ENCODE data around the gene MED7.
A peak's percentile ranks its signal among the peaks of the same experiment; 100 is the strongest.

- TF ChIP-seq, protein P1, sequence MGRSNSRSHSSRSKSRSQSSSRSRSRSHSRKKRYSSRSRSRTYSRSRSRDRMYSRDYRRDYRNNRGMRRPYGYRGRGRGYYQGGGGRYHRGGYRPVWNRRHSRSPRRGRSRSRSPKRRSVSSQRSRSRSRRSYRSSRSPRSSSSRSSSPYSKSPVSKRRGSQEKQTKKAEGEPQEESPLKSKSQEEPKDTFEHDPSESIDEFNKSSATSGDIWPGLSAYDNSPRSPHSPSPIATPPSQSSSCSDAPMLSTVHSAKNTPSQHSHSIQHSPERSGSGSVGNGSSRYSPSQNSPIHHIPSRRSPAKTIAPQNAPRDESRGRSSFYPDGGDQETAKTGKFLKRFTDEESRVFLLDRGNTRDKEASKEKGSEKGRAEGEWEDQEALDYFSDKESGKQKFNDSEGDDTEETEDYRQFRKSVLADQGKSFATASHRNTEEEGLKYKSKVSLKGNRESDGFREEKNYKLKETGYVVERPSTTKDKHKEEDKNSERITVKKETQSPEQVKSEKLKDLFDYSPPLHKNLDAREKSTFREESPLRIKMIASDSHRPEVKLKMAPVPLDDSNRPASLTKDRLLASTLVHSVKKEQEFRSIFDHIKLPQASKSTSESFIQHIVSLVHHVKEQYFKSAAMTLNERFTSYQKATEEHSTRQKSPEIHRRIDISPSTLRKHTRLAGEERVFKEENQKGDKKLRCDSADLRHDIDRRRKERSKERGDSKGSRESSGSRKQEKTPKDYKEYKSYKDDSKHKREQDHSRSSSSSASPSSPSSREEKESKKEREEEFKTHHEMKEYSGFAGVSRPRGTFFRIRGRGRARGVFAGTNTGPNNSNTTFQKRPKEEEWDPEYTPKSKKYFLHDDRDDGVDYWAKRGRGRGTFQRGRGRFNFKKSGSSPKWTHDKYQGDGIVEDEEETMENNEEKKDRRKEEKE (IDR thresholded peaks at IDR 0.05), result no peak
- TF ChIP-seq YY1 (IDR thresholded peaks at IDR 0.05; ENCODE audit: low read depth, low read length) (0 out of 2 replicates have a peak, but pooled peaks have one; percentile 42), NR2C2 (IDR thresholded peaks at IDR 0.05; ENCODE audit: borderline replicate concordance, control insufficient read depth, insufficient read length, low read depth) (no peak), MYC (IDR thresholded peaks at IDR 0.05; ENCODE audit: insufficient read depth, insufficient read length, insufficient replicate concordance, low read length, severe bottlenecking) (no peak), HDAC2 (IDR thresholded peaks at IDR 0.05) (no peak), EGR1 (IDR thresholded peaks at IDR 0.05; ENCODE audit: borderline replicate concordance in 1 of 2, low read depth in 2 of 2, low read length in 2 of 2) (peak in 1 of 2 experiments; percentile 97; a peak in 2 of 3 replicates), TCF3 (IDR thresholded peaks at IDR 0.05; ENCODE audit: borderline replicate concordance, insufficient read depth, low read depth, low read length) (no peak), POLR2AphosphoS5 (IDR thresholded peaks at IDR 0.05; ENCODE audit: low read length) (no peak), EP300 (IDR thresholded peaks at IDR 0.05; ENCODE audit: borderline replicate concordance in 1 of 2, control insufficient read depth in 1 of 2, low read depth in 2 of 2, low read length in 2 of 2) (peak; percentile 88 to 94; a peak in 3 of 4 replicates), LARP7 (IDR thresholded peaks at IDR 0.05) (no peak)
- TF ChIP-seq, protein P2, sequence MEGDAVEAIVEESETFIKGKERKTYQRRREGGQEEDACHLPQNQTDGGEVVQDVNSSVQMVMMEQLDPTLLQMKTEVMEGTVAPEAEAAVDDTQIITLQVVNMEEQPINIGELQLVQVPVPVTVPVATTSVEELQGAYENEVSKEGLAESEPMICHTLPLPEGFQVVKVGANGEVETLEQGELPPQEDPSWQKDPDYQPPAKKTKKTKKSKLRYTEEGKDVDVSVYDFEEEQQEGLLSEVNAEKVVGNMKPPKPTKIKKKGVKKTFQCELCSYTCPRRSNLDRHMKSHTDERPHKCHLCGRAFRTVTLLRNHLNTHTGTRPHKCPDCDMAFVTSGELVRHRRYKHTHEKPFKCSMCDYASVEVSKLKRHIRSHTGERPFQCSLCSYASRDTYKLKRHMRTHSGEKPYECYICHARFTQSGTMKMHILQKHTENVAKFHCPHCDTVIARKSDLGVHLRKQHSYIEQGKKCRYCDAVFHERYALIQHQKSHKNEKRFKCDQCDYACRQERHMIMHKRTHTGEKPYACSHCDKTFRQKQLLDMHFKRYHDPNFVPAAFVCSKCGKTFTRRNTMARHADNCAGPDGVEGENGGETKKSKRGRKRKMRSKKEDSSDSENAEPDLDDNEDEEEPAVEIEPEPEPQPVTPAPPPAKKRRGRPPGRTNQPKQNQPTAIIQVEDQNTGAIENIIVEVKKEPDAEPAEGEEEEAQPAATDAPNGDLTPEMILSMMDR (IDR thresholded peaks at IDR 0.05 in 2 of 3, conservative IDR thresholded peaks at IDR 0.05 in 1 of 3; ENCODE audit: control insufficient read depth in 2 of 3, extremely low read depth in 1 of 3, insufficient read depth in 1 of 3, low read depth in 3 of 3, low read length in 3 of 3), result no peak
These were observed 29.7 kb upstream of the MED7 start for GRCh38 chr5:157172403-157172802.

Measured in GM12878 (cell line).